ENCODE data around the gene SLC39A11. TPM values are rescaled to one million over a fixed set of nuclear protein-coding genes. Genes with fewer than 3 reads are reported as not detected.
"Not testable (repeated sequence)": the region's sequence is repeated elsewhere in the genome, so short reads cannot be mapped to it uniquely, and the experiment has no call there.

The SLC39A11 gene
- total RNA-seq, 4 donors from 2014 or later: 23.0 to 30.9 (median 27.6) TPM

GRCh38 chr17:73064084-73064938, 28.2 kb downstream of the SLC39A11 start:
- DNase-seq: no peak
- TF ChIP-seq CTCF (IDR thresholded peaks at IDR 0.05) (no peak), POLR2A (IDR thresholded peaks at IDR 0.05) (no peak)
- 69 to 71% methylated on average over 6 of the region's 6 CpGs for WGBS, 2 donors
- no peaks in the 10 kb centered on the region for H3K9me3 ChIP-seq
- no peaks in the 10 kb centered on the region for H3K36me3 ChIP-seq
- no peaks in the 10 kb centered on the region for H3K27me3 ChIP-seq
- peak overlapping the region in 3 of 4 donors; percentile 3 to 23 (median 8) for H3K27ac ChIP-seq
- H3K4me3 ChIP-seq: no peak overlapping the region
- intact Hi-C loops (cut with DNase I): no loop called here
- H3K4me1 ChIP-seq: peaks cover 0 to 31% (median 10%) of the 10 kb centered on the region in 3 donors

- Histone ChIP-seq H3K36me3 (no peaks in the 10 kb centered on the region), H3K4me3 (no peak overlapping the region), H3K27ac (no peak overlapping the region), H3K9me3 (no peaks in the 10 kb centered on the region), H3K27me3 (no peaks in the 10 kb centered on the region), H3K4me1 (peaks cover 0 to 15% (median 0%) of the 10 kb centered on the region in 3 donors)
- TF ChIP-seq POLR2A (IDR thresholded peaks at IDR 0.05) (no peak), CTCF (IDR thresholded peaks at IDR 0.05) (no peak)
- DNase-seq: no peak
- 83 to 84% methylated on average over 4 to 5 of the region's 5 CpGs for WGBS, 2 donors
- intact Hi-C loops (cut with DNase I): no loop called here
Observed at GRCh38 chr17:73062726-73063125, 29.8 kb downstream of the SLC39A11 start.

GRCh38 chr17:73061161-73061560, 31.3 kb downstream of the SLC39A11 start:
- whole genome bisulfite sequencing, 2 donors: 80 to 88% methylated on average over 4 of the region's 4 CpGs
- no peaks in the 10 kb centered on the region for H3K36me3 ChIP-seq
- peaks cover 0 to 10% (median 0%) of the 10 kb centered on the region in 3 donors for H3K4me1 ChIP-seq
- H3K27ac ChIP-seq: no peak overlapping the region
- H3K9me3 ChIP-seq: no peaks in the 10 kb centered on the region
- no peak overlapping the region for H3K4me3 ChIP-seq
- TF ChIP-seq POLR2A (IDR thresholded peaks at IDR 0.05) (no peak), CTCF (IDR thresholded peaks at IDR 0.05) (no peak)
- no peaks in the 10 kb centered on the region for H3K27me3 ChIP-seq
- intact Hi-C loops (cut with DNase I): no loop called here
- DNase-seq: no peak

- H3K36me3 ChIP-seq: no peaks in the 10 kb centered on the region
- H3K4me1 ChIP-seq: peaks cover 0 to 10% (median 0%) of the 10 kb centered on the region in 3 donors
- H3K27me3 ChIP-seq: no peaks in the 10 kb centered on the region
- H3K27ac ChIP-seq: no peak overlapping the region
- TF ChIP-seq POLR2A (IDR thresholded peaks at IDR 0.05): no peak
- TF ChIP-seq CTCF (IDR thresholded peaks at IDR 0.05): no peak
- DNase-seq: no peak
- H3K9me3 ChIP-seq: no peaks in the 10 kb centered on the region
- intact Hi-C loops (cut with DNase I): no loop called here
- WGBS, 2 donors: 84 to 92% methylated on average over 7 of the region's 7 CpGs
- no peak overlapping the region for H3K4me3 ChIP-seq
Observed at GRCh38 chr17:73060721-73061120, 31.8 kb downstream of the SLC39A11 start.

- H3K27ac ChIP-seq; H3K4me3 ChIP-seq; H3K9me3 ChIP-seq; H3K36me3 ChIP-seq; intact Hi-C loops (cut with DNase I); H3K27me3 ChIP-seq; DNase-seq; H3K4me1 ChIP-seq: not testable (repeated sequence)
- 54 to 69% methylated on average over 4 of the region's 4 CpGs for WGBS, 2 donors
Observed at GRCh38 chr17:73059713-73060112, 32.8 kb downstream of the SLC39A11 start.

Measured in esophagus squamous epithelium (tissue), 5 donors.